CD4-positive, alpha-beta memory T cell (primary cell): ENCODE data around the gene KIF3C. TPM values are rescaled to one million over a fixed set of nuclear protein-coding genes. Genes with fewer than 3 reads are reported as not detected.

Source experiments
- CTCF ChIA-PET: fragments of 350-600 bp; sonication (Branson Sonifier 250); formaldehyde crosslinking; loops from one replicate; lab custom pipeline; 2021; ENCODE audit warnings: inconsistent platforms; ENCODE audit not compliant: partially characterized antibody; lab: Charles Lee
- POLR2A ChIA-PET: fragments of 350-600 bp; sonication (Branson Sonifier 250); formaldehyde crosslinking; loops from one replicate; lab custom pipeline; 2021; ENCODE audit not compliant: partially characterized antibody; lab: Charles Lee
- DNase-seq, 5 donors: peaks; one replicate each; pipeline versions ENCODE4 v3.0.0 to v3.0.0-alpha.2; 2020 to 2022; ENCODE audit warnings: mixed read lengths in 1 of 5
- H3K27ac ChIP-seq: one replicate; pipeline ENCODE4 v1.7.0; 2013; ENCODE audit warnings: low read depth, low read length
- H3K27me3 ChIP-seq: 2 replicates; pipeline ENCODE4 v1.7.0; 2013; ENCODE audit warnings: mild to moderate bottlenecking, low read length, moderate library complexity; ENCODE audit not compliant: insufficient read depth
- H3K36me3 ChIP-seq: 2 replicates; pipeline ENCODE4 v1.7.0; 2013; ENCODE audit warnings: mild to moderate bottlenecking, low read length, moderate library complexity; ENCODE audit not compliant: insufficient read depth
- H3K4me1 ChIP-seq: 2 replicates; pipeline ENCODE4 v1.7.0; 2013; ENCODE audit warnings: mild to moderate bottlenecking, low read length, moderate library complexity; ENCODE audit not compliant: insufficient read depth
- H3K4me3 ChIP-seq, 2 donors: one replicate each; pipeline ENCODE4 v1.7.0; 2013; ENCODE audit warnings: low read length in 2 of 2, mild to moderate bottlenecking in 1 of 2
- H3K9me3 ChIP-seq, 2 donors: one replicate each; pipeline ENCODE4 v1.7.0; 2013; ENCODE audit warnings: low read length in 2 of 2, control low read depth in 1 of 2; ENCODE audit not compliant: control insufficient read depth in 1 of 2
- H3K27ac Mint-ChIP-seq, 7 donors: one replicate each; pipeline ENCODE4 v1.8.0; 2020 to 2021; ENCODE audit warnings: mixed read lengths in 7 of 7, mild to moderate bottlenecking in 6 of 7, inconsistent platforms in 3 of 7, moderate library complexity in 3 of 7
- H3K27me3 Mint-ChIP-seq, 2 donors: one replicate each; pipeline ENCODE4 v1.8.0; 2020 to 2021; ENCODE audit warnings: mixed read lengths in 2 of 2
- H3K36me3 Mint-ChIP-seq, 2 donors: one replicate each; pipeline ENCODE4 v1.8.0; 2020 to 2021; ENCODE audit warnings: mixed read lengths in 2 of 2, inconsistent platforms in 1 of 2, mild to moderate bottlenecking in 1 of 2
- H3K4me1 Mint-ChIP-seq, 4 donors: one replicate each; pipeline ENCODE4 v1.8.0; 2020 to 2021; ENCODE audit warnings: mixed read lengths in 4 of 4, mild to moderate bottlenecking in 1 of 4
- H3K4me3 Mint-ChIP-seq, 8 donors: one replicate each; pipeline ENCODE4 v1.8.0; 2020 to 2021; ENCODE audit warnings: mixed read lengths in 8 of 8, mild to moderate bottlenecking in 7 of 8, moderate library complexity in 6 of 8, inconsistent platforms in 3 of 8
- H3K9me3 Mint-ChIP-seq, 8 donors: one replicate each; pipeline ENCODE4 v1.8.0; 2020 to 2021; ENCODE audit warnings: mixed read lengths in 8 of 8, mild to moderate bottlenecking in 5 of 8, inconsistent platforms in 3 of 8, moderate library complexity in 1 of 8
- intact Hi-C: fragments of 100-400 bp; cut with micrococcal nuclease; formaldehyde crosslinking; loops from one replicate; pipeline ENCODE4 v1.15.1; 2023
- polyA plus RNA-seq, 2 donors: library from polyadenylated mRNA; unstranded; fragments of 300-500 nt; fragmentation: Illumina TruSeq; gene quantifications; one replicate each; pipeline ENCODE4 v1.2.3, GENCODE V29; 2021
- total RNA-seq, 2 experiments: library from RNA; stranded (reverse); gene quantifications; one replicate each; pipeline ENCODE4 v1.2.3, GENCODE V29; 2021

Gene KIF3C
- total and polyA plus RNA-seq, 4 experiments from 2014 or later, result 0.46 to 5.1 (median 3.4) TPM

DNA sequence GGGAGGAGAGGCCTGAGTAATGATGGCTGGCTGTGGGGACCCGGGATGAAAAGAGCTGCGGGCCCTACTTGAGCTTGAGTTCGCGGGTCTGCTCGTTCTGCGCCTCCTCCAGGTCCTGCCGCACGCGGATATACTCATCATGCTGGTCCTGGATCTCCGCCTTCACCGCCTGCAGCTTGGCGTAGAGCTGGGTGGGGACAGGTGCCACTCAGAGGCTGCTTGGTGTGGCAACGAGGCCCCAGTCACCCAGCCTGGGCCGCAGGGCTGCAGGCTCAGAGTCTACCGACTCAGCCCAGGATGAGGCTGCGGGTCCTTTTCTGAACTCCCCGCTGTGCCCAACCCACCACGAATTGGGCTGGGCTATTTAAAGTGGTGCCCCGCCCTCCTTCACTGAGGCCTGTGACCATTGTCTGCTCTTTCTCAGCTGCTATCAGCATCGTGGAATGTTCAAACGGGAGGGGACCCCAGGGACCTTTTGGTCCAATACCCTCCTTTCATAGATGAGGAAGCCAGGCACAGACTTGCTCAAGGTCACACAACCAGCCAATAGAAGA lies 28.0 kb downstream of the KIF3C start:
- Mint-ChIP-seq H3K36me3 (no peaks in the 10 kb centered on the region), H3K9me3 (no peaks in the 10 kb centered on the region), H3K4me3 (no peak overlapping the region), H3K4me1 (peaks cover 2 to 6% (median 3%) of the 10 kb centered on the region in 4 donors), H3K27ac (no peak overlapping the region), H3K27me3 (no peaks in the 10 kb centered on the region)
- Histone ChIP-seq H3K4me3 (no peak overlapping the region), H3K9me3 (no peaks in the 10 kb centered on the region), H3K4me1 (no peaks in the 10 kb centered on the region), H3K27me3 (no peaks in the 10 kb centered on the region), H3K27ac (no peak overlapping the region), H3K36me3 (no peaks in the 10 kb centered on the region)
- CTCF ChIA-PET, result interaction anchor here (0.9 to 1.9 kb wide), 3 partner anchors 10 to 376 kb away, joined by 3 to 6 read pairs (median 3); no protein-coding TSS in a partner anchor
- DNase-seq, result no peak
- intact Hi-C loops, result no loop called here
- POLR2A ChIA-PET, result no interaction called here

DNA sequence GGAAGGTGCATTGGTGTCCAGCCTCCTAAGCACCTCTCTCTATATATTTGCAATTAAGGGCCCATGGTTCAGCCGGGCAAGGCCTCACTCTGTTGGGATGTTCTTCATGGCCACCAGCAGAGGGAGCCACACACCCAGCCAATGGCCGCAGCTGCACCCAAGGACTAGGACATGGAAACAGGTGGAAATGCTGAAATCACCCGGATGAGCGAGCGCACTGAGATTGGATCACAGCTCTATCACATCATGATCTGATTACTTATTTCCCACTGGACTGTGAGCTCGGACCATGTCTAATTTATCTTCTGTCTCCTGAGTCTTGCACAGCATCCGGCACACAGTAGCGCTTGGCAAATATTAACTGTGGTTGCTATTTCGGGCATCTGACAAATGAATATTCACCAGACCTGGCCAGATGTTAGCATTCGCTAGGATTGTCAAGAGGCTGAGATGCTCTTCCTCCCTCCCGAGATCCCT lies 31.2 kb downstream of the KIF3C start:
- Histone ChIP-seq H3K27ac (no peak overlapping the region), H3K4me1 (no peaks in the 10 kb centered on the region), H3K9me3 (no peaks in the 10 kb centered on the region), H3K27me3 (no peaks in the 10 kb centered on the region), H3K4me3 (no peak overlapping the region), H3K36me3 (no peaks in the 10 kb centered on the region)
- CTCF ChIA-PET, result interaction anchor here (0.7 to 3.1 kb wide), 37 partner anchors 8 to 630 kb away, joined by 3 to 49 read pairs (median 4); partner anchors contain the start of gene ASXL2
- DNase-seq, result peak; percentile 61 to 69 (median 64)
- POLR2A ChIA-PET, result interaction anchor here (0.9 kb wide), 1 partner anchor 72 kb away, joined by 4 read pairs; no protein-coding TSS in a partner anchor
- Mint-ChIP-seq H3K4me1 (peaks cover 2 to 6% (median 3%) of the 10 kb centered on the region in 4 donors), H3K27me3 (no peaks in the 10 kb centered on the region), H3K27ac (peak overlapping the region in 1 of 7 donors; percentile 18), H3K36me3 (no peaks in the 10 kb centered on the region), H3K4me3 (peak overlapping the region in 1 of 8 donors; percentile 26), H3K9me3 (no peaks in the 10 kb centered on the region)
- intact Hi-C loops, result loop anchor here (1.0 to 2.0 kb wide), 6 partner anchors 40 to 379 kb away; no protein-coding TSS in a partner anchor

DNA sequence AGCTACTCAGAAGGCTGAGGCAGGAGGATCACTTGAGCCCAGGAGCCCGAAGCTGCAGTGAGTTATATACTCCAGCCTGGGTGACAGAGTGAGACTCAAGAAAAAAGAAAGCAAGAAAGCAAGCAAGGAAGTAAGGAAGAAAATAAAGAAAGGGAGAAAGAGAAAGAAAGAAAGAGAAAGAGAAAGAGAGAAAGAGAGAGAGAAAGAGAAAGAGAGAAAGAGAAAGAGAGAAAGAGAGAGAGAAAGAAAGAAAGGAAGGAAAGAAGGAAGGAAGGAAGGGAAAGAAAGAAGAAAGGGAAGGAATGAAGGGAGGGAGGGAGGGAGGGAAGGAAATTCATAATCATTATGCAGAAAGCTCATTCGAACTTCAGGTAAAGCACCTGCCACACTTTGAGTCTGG lies 33.9 kb downstream of the KIF3C start:
- no peaks in the 10 kb centered on the region for H3K9me3 Mint-ChIP-seq
- POLR2A ChIA-PET, result no interaction called here
- H3K36me3 Mint-ChIP-seq, result no peaks in the 10 kb centered on the region
- H3K4me1 Mint-ChIP-seq, result peaks cover 2 to 6% (median 3%) of the 10 kb centered on the region in 4 donors
- no peak for DNase-seq
- no peak overlapping the region for H3K27ac ChIP-seq
- no peaks in the 10 kb centered on the region for H3K27me3 Mint-ChIP-seq
- no peak overlapping the region for H3K4me3 ChIP-seq
- no peaks in the 10 kb centered on the region for H3K27me3 ChIP-seq
- H3K27ac Mint-ChIP-seq, result peak overlapping the region in 1 of 7 donors; percentile 36
- H3K4me3 Mint-ChIP-seq, result peak overlapping the region in 1 of 8 donors; percentile 68
- intact Hi-C loops, result no loop called here
- CTCF ChIA-PET, result interaction anchor here (0.8 to 3.1 kb wide), 5 partner anchors 8 to 631 kb away, joined by 3 to 49 read pairs (median 3); no protein-coding TSS in a partner anchor
- no peaks in the 10 kb centered on the region for H3K36me3 ChIP-seq
- H3K4me1 ChIP-seq, result no peaks in the 10 kb centered on the region
- no peaks in the 10 kb centered on the region for H3K9me3 ChIP-seq

DNA sequence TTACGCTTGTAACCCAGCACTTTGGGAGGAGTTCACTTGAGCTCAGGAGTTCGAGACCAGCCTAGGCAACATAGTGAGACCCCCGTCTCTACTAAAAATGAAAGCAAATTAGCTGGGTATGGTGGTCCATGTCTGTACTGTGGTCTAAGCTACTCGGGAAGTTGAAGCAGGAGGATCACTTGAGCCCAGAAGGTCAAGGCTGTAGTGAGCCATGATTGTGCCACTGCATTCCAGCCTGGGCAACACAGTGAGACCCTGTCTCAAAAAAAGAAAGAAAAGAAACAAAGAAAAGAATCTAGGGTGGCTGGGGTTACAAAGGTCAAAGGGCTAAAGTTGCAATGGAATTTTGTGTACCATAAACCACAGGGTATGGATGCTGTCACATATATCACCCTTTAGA lies 41.3 kb downstream of the KIF3C start:
- Mint-ChIP-seq H3K9me3 (no peaks in the 10 kb centered on the region), H3K27me3 (no peaks in the 10 kb centered on the region), H3K4me1 (peaks cover 0 to 2% (median 0%) of the 10 kb centered on the region in 4 donors), H3K36me3 (no peaks in the 10 kb centered on the region), H3K27ac (no peak overlapping the region), H3K4me3 (no peak overlapping the region)
- no peaks in the 10 kb centered on the region for H3K9me3 ChIP-seq
- ChIA-PET POLR2A (no interaction called here), CTCF (interaction anchor here (1.4 kb wide), 1 partner anchor 9 kb away, joined by 10 read pairs; no protein-coding TSS in a partner anchor)
- intact Hi-C loops, result no loop called here
- H3K36me3 ChIP-seq, result no peaks in the 10 kb centered on the region
- no peaks in the 10 kb centered on the region for H3K4me1 ChIP-seq
- H3K4me3 ChIP-seq, result no peak overlapping the region
- no peak overlapping the region for H3K27ac ChIP-seq
- H3K27me3 ChIP-seq, result no peaks in the 10 kb centered on the region
- no peak for DNase-seq

DNA sequence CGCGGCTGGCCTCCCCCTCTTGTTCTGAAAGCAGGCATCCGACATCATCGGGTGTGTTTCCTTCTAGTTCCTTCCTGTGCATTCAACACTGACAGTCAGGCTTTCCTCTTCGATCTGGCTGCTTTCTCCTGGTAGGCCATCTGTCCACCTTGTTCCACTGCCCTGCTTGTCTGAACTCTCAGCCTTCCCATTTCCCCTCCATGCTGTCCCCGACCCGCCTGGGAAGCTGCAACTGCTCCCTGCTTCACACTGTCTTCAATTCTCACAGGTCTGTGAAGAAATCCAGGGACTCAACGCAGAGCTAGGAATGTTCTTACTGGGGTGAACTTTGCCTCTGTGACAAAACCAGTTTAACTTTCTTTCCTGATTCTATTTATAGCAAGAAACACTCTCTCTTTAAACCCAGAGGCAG lies 43.0 kb downstream of the KIF3C start:
- Histone ChIP-seq H3K4me3 (no peak overlapping the region), H3K36me3 (no peaks in the 10 kb centered on the region), H3K27me3 (no peaks in the 10 kb centered on the region), H3K9me3 (no peaks in the 10 kb centered on the region), H3K27ac (no peak overlapping the region), H3K4me1 (no peaks in the 10 kb centered on the region)
- intact Hi-C loops, result no loop called here
- DNase-seq, result no peak
- no peaks in the 10 kb centered on the region for H3K9me3 Mint-ChIP-seq
- ChIA-PET POLR2A (no interaction called here), CTCF (interaction anchor here (2.3 kb wide), 1 partner anchor 11 kb away, joined by 5 read pairs; no protein-coding TSS in a partner anchor)
- H3K36me3 Mint-ChIP-seq, result no peaks in the 10 kb centered on the region
- H3K27ac Mint-ChIP-seq, result no peak overlapping the region
- H3K4me1 Mint-ChIP-seq, result peaks cover 0 to 2% (median 0%) of the 10 kb centered on the region in 4 donors
- no peak overlapping the region for H3K4me3 Mint-ChIP-seq
- H3K27me3 Mint-ChIP-seq, result no peaks in the 10 kb centered on the region

DNA sequence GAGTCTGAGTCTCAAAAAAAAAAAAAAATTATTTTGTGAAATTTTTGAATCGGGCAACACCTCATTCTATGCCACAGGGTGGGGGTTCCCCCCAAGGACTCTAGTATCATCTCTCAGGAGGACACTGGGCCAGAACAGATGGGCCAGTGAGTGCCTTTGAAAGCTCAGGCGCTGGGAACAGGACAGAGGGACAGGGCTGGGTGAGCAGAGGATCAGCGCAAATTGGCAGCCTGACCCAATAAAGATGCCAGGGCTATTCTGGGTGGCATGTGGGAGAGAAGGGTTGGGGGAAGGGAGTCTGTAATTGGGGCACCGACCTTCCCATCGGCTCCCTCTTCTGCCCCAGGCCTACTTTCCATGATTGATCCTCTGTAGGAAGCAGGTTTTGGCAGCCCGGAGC lies 44.0 kb downstream of the KIF3C start:
- H3K9me3 Mint-ChIP-seq, result no peaks in the 10 kb centered on the region
- POLR2A ChIA-PET, result no interaction called here
- H3K27me3 Mint-ChIP-seq, result no peaks in the 10 kb centered on the region
- Histone ChIP-seq H3K27ac (no peak overlapping the region), H3K4me3 (no peak overlapping the region), H3K4me1 (no peaks in the 10 kb centered on the region), H3K27me3 (no peaks in the 10 kb centered on the region), H3K9me3 (no peaks in the 10 kb centered on the region), H3K36me3 (no peaks in the 10 kb centered on the region)
- H3K27ac Mint-ChIP-seq, result no peak overlapping the region
- CTCF ChIA-PET, result interaction anchor here (2.3 kb wide), 1 partner anchor 12 kb away, joined by 5 read pairs; no protein-coding TSS in a partner anchor
- intact Hi-C loops, result no loop called here
- peaks cover 0 to 2% (median 0%) of the 10 kb centered on the region in 4 donors for H3K4me1 Mint-ChIP-seq
- no peak for DNase-seq
- no peak overlapping the region for H3K4me3 Mint-ChIP-seq
- no peaks in the 10 kb centered on the region for H3K36me3 Mint-ChIP-seq

DNA sequence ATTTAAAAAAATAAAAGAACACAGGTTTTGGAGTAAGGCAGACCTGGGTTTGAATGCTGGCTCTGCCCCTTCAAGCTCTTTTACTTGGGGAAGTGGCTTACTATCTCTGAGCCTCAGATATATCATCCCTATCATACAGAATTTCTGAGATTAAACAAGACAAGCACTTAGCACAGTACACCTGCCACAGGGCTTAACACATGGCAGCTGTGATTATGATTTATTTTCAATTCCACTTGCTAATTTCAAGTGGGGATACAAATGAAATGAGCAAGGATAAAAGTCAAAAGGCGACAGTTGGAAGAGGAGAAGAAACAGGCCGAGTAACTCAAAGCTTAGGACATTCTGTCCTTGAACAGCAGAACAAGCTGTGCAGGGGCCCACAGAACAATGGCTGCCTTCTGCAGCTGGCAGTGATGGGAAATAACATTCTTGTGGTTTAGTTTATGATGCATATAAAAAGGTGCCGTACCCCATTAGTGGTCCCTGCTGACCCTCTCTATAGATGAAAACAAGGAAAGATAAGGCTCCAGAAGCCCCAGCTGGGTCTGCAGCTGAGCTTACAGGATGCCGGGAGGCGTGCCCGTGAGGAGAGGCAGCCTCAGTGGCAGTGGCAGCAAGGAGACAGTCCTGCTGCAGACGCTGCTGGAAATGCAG lies 45.3 kb downstream of the KIF3C start:
- H3K9me3 Mint-ChIP-seq, result no peaks in the 10 kb centered on the region
- H3K27ac ChIP-seq, result no peak overlapping the region
- no peak overlapping the region for H3K4me3 Mint-ChIP-seq
- H3K4me1 Mint-ChIP-seq, result peaks cover 0 to 2% (median 0%) of the 10 kb centered on the region in 4 donors
- no peak for DNase-seq
- no peaks in the 10 kb centered on the region for H3K27me3 Mint-ChIP-seq
- POLR2A ChIA-PET, result no interaction called here
- no peaks in the 10 kb centered on the region for H3K36me3 ChIP-seq
- H3K4me3 ChIP-seq, result no peak overlapping the region
- H3K27me3 ChIP-seq, result no peaks in the 10 kb centered on the region
- H3K4me1 ChIP-seq, result no peaks in the 10 kb centered on the region
- H3K9me3 ChIP-seq, result no peaks in the 10 kb centered on the region
- H3K27ac Mint-ChIP-seq, result no peak overlapping the region
- H3K36me3 Mint-ChIP-seq, result no peaks in the 10 kb centered on the region
- CTCF ChIA-PET, result interaction anchor here (0.9 to 2.3 kb wide), 3 partner anchors 8 to 14 kb away, joined by 3 to 5 read pairs (median 4); no protein-coding TSS in a partner anchor
- intact Hi-C loops, result no loop called here
